Osteoblast (primary cell): Measurements from ENCODE around the gene CFAP100. TPM values are rescaled to one million over a fixed set of nuclear protein-coding genes. Genes with fewer than 3 reads are reported as not detected.

Experiments
- DNase-seq: peaks from one replicate; pipeline ENCODE4 v3.0.0; 2011; ENCODE audit warnings: low spot score, mixed read lengths; ENCODE audit not compliant: insufficient read length; ENCODE audit errors: missing footprints
- H2AFZ ChIP-seq: 2 replicates; pipeline ENCODE4 v1.6.0; 2011; ENCODE audit warnings: mild to moderate bottlenecking, low read length
- H3K27ac ChIP-seq: 2 replicates; pipeline ENCODE4 v1.5.1; 2011; ENCODE audit warnings: mild to moderate bottlenecking, low read depth, low read length, moderate library complexity
- H3K27me3 ChIP-seq: 2 replicates; pipeline ENCODE4 v1.6.0; 2012; ENCODE audit warnings: mild to moderate bottlenecking, control low read depth, inconsistent platforms, low read length, moderate library complexity; ENCODE audit not compliant: insufficient read depth
- H3K36me3 ChIP-seq: 2 replicates; pipeline ENCODE4 v1.5.1; 2011; ENCODE audit warnings: mild to moderate bottlenecking, low read length, control low read depth, moderate library complexity; ENCODE audit not compliant: insufficient read depth
- H3K4me1 ChIP-seq: 2 replicates; pipeline ENCODE4 v1.5.1; 2011; ENCODE audit warnings: mild to moderate bottlenecking, low read length, control low read depth, moderate library complexity; ENCODE audit not compliant: insufficient read depth
- H3K4me2 ChIP-seq: 2 replicates; pipeline ENCODE4 v1.6.0; 2011; ENCODE audit warnings: mild to moderate bottlenecking, low read length; ENCODE audit not compliant: insufficient read depth
- H3K4me3 ChIP-seq: fragments of 200-600 bp; sonication (generic); 3 replicates; pipeline ENCODE4 v1.5.1; 2012; ENCODE audit warnings: mild to moderate bottlenecking, low read length, inconsistent platforms; ENCODE audit not compliant: insufficient read depth
- H3K79me2 ChIP-seq: 2 replicates; pipeline ENCODE4 v1.6.0; 2012; ENCODE audit warnings: mild to moderate bottlenecking, low read length, control low read depth, inconsistent platforms; ENCODE audit not compliant: insufficient read depth
- H3K9me3 ChIP-seq: 2 replicates; pipeline ENCODE4 v1.5.1; 2011; ENCODE audit warnings: low read depth, low read length, control low read depth
- H4K20me1 ChIP-seq: 2 replicates; pipeline ENCODE4 v1.6.0; 2012; ENCODE audit warnings: mild to moderate bottlenecking, low read length, control low read depth; ENCODE audit not compliant: insufficient read depth
- total RNA-seq: library from RNA; depleted of rRNA; stranded (reverse); fragments of >200 nt; gene quantifications from 2 replicates; pipeline ENCODE4 v1.2.3, GENCODE V29; 2012
- TF ChIP-seq, protein P1 (sequence below): IDR thresholded peaks from 2 replicates; pipeline ENCODE4 v1.5.1; 2011; ENCODE audit warnings: mild to moderate bottlenecking, low read depth, low read length, moderate library complexity; ENCODE audit errors: extremely low read depth

The CFAP100 gene
- total RNA-seq, 1 donor = not detected

DNA sequence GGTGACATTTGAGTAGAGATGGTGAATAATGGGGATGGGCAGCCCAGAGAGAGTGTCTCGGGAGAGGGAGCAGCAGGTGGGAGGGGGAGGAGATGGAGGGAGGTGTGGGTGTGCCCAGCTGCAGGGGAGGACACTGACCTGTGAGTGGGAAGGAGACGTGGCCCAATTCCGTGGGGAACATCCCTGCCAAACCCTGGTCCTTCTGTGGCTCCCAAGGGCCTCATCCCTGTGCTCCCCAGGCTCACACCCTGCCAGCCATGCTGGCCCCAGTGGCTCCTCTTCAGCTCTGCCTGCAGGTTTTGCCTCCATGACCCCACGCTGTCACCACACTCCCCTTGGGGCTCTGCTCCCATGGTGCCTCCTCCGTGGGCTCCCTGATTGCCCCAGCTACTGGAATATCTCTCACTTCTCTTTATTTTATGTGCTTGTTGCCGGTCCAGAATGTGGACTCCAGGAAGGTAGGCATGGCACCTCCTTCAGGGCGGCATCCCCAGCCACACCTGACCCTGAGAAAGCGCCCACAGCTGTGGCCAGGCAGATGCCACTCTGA, 7.0 kb downstream of the CFAP100 start:
- no peak overlapping the region for H2AFZ ChIP-seq
- no peaks in the 10 kb centered on the region for H3K79me2 ChIP-seq
- no peak overlapping the region for H3K4me3 ChIP-seq
- no peaks in the 10 kb centered on the region for H3K9me3 ChIP-seq
- no peak for DNase-seq
- H3K4me2 ChIP-seq = no peak overlapping the region
- no peak overlapping the region for H3K27ac ChIP-seq
- H3K36me3 ChIP-seq = no peaks in the 10 kb centered on the region
- H4K20me1 ChIP-seq = no peaks in the 10 kb centered on the region
- TF ChIP-seq, protein P1, sequence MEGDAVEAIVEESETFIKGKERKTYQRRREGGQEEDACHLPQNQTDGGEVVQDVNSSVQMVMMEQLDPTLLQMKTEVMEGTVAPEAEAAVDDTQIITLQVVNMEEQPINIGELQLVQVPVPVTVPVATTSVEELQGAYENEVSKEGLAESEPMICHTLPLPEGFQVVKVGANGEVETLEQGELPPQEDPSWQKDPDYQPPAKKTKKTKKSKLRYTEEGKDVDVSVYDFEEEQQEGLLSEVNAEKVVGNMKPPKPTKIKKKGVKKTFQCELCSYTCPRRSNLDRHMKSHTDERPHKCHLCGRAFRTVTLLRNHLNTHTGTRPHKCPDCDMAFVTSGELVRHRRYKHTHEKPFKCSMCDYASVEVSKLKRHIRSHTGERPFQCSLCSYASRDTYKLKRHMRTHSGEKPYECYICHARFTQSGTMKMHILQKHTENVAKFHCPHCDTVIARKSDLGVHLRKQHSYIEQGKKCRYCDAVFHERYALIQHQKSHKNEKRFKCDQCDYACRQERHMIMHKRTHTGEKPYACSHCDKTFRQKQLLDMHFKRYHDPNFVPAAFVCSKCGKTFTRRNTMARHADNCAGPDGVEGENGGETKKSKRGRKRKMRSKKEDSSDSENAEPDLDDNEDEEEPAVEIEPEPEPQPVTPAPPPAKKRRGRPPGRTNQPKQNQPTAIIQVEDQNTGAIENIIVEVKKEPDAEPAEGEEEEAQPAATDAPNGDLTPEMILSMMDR = no peak
- H3K27me3 ChIP-seq = peaks cover 11% of the 10 kb centered on the region
- no peaks in the 10 kb centered on the region for H3K4me1 ChIP-seq

DNA sequence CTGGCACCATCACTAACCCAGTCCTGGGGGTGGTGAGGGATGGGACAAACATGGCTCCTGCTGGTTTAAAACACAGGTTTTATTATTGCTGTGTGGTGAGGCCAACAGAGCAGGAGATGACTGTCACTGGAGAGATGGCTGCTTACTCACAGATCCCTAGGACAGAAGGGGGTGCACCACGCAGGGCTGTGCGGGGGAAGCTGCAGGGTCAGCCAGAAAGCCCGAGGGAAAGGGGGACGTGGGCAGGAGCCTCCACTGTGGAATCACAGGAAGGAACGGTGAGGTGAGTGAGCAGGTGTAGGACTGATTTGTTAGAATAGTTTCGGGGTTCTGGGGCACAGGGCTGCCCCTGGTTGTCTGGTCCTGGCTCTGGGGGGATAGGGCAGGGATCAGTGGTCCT, 7.5 kb downstream of the CFAP100 start:
- H3K27me3 ChIP-seq = peaks cover 15% of the 10 kb centered on the region
- TF ChIP-seq, protein P1 = no peak
- H3K9me3 ChIP-seq = no peaks in the 10 kb centered on the region
- H2AFZ ChIP-seq = no peak overlapping the region
- H3K79me2 ChIP-seq = no peaks in the 10 kb centered on the region
- no peak overlapping the region for H3K4me2 ChIP-seq
- no peaks in the 10 kb centered on the region for H3K4me1 ChIP-seq
- H3K36me3 ChIP-seq = no peaks in the 10 kb centered on the region
- H4K20me1 ChIP-seq = no peaks in the 10 kb centered on the region
- no peak overlapping the region for H3K27ac ChIP-seq
- DNase-seq = peak; percentile 18
- no peak overlapping the region for H3K4me3 ChIP-seq

DNA sequence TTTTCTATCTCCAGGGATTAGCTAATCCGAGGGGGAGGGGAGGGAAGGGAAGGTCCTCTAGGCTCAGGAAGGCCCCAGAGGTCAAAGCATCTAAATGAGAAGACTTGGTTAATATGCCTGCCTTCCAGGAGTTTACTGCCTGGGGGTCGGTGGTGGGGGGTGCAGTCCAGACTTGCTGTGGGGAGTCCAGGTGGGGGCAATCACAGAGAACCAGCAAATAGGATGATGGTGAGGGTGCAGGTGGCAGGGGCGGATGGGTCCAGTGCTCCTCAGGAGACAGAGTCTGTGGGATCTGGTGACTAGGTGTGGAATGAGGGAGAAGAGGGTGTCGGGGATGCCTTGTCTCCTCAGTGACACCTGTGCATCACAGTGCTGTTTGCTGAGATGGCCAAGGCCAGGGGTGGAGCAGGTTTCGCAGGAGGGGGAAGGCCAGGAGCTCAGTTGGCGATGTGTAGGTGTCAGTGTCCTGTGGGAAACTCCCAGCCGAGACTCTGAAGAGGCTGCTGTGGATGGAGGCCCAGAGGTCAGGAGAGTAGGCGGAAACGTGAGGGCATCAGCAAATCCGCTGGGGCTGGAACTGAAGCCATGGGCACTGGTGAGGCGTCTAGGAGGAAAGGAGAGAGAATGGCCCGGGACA, 8.1 kb downstream of the CFAP100 start:
- peaks cover 22% of the 10 kb centered on the region for H3K27me3 ChIP-seq
- H3K79me2 ChIP-seq = no peaks in the 10 kb centered on the region
- no peaks in the 10 kb centered on the region for H3K4me1 ChIP-seq
- no peak overlapping the region for H3K4me3 ChIP-seq
- peak; percentile 45 for DNase-seq
- TF ChIP-seq, protein P1 = no peak
- H4K20me1 ChIP-seq = no peaks in the 10 kb centered on the region
- no peak overlapping the region for H3K27ac ChIP-seq
- H3K9me3 ChIP-seq = no peaks in the 10 kb centered on the region
- no peak overlapping the region for H2AFZ ChIP-seq
- no peaks in the 10 kb centered on the region for H3K36me3 ChIP-seq
- H3K4me2 ChIP-seq = no peak overlapping the region

DNA sequence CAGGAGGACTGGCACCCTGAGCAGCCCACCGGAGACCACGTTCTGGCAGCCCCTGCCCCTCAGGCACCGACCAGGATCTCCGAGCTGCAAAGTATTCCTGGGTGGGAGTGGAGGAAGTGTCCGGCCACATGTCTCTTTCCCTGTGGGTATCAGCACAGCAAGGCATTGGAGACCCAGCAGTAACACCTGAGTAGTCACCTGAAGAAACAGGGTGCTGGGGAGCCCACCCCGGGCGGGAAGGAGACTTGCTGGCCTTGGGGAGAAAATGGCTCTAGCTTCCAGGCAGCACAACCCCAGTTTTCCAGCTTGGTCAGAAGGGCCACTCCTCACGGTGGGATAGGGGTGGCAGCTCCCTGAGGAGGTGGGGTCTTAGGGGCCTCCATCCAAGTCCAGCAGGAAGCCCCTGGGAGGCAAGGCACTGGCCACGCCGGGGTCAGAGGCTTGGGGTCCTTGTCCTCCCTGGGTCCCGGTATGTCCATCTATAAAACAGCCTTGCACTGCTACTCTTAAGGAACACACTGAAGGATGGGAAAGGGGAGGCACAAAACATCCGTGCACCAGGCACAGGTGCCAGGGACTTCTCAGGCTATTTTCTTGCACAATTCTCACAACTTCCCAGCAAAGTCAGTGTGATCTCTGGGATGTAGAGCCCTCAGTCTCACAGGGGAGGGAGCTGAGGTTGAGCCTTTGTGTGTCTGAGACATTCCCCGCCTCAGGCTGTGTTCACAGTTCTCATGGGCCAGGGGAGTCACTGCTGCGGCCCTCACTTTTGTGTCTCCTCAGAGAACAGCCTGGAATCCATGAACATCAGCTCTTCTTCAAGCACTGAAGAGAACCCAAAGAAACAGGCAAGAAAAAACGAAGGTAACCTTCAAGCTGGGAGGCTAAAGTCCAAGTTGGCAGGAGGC, 11.9 kb downstream of the CFAP100 start:
- no peaks in the 10 kb centered on the region for H3K4me1 ChIP-seq
- peaks cover 28% of the 10 kb centered on the region for H3K27me3 ChIP-seq
- TF ChIP-seq, protein P1 = no peak
- no peaks in the 10 kb centered on the region for H3K9me3 ChIP-seq
- no peaks in the 10 kb centered on the region for H3K36me3 ChIP-seq
- peak; percentile 17 for DNase-seq
- H3K4me3 ChIP-seq = no peak overlapping the region
- H3K4me2 ChIP-seq = no peak overlapping the region
- H2AFZ ChIP-seq = no peak overlapping the region
- H4K20me1 ChIP-seq = no peaks in the 10 kb centered on the region
- no peak overlapping the region for H3K27ac ChIP-seq
- H3K79me2 ChIP-seq = no peaks in the 10 kb centered on the region
